SU-DHL-6 (cell line): Measurements from ENCODE around the gene NKX2-3.

Source experiments
- H2AFZ ChIP-seq: fragments of 200-600 bp; sonication (generic); 2 replicates; pipeline ENCODE4 v1.6.1; 2014; ENCODE audit warnings: low read depth, mild to moderate bottlenecking, moderate library complexity, mixed read lengths, antibody characterized with exemption, low read length; ENCODE audit not compliant: severe bottlenecking
- H3F3A ChIP-seq: fragments of 200-600 bp; shearing (Covaris generic); 2 replicates; pipeline ENCODE4 v1.6.0; 2016; ENCODE audit warnings: antibody characterized with exemption, mild to moderate bottlenecking; ENCODE audit not compliant: insufficient read depth
- H3K27ac ChIP-seq: fragments of 200-600 bp; sonication (generic); 2 replicates; pipeline ENCODE4 v1.5.1; 2016; ENCODE audit warnings: low read depth, mild to moderate bottlenecking, low read length, moderate library complexity, mixed read lengths
- H3K27me3 ChIP-seq: fragments of 200-600 bp; sonication (generic), shearing (Covaris generic); 2 replicates; pipeline ENCODE4 v1.6.0; 2014; ENCODE audit warnings: mild to moderate bottlenecking, low read length
- H3K36me3 ChIP-seq: fragments of 200-600 bp; sonication (generic); 2 replicates; pipeline ENCODE4 v1.6.1; 2014; ENCODE audit warnings: mild to moderate bottlenecking, low read length, mixed read lengths
- H3K4me2 ChIP-seq: fragments of 300-600, 200-600 bp; shearing (Covaris generic), sonication (generic); 2 replicates; pipeline ENCODE4 v1.6.0; 2014; ENCODE audit warnings: low read length, low read depth, mild to moderate bottlenecking; ENCODE audit not compliant: poor library complexity, severe bottlenecking
- H3K4me3 ChIP-seq: fragments of 200-600 bp; sonication (generic); 2 replicates; pipeline ENCODE4 v1.5.1; 2014; ENCODE audit warnings: antibody characterized with exemption, low read length, mild to moderate bottlenecking, mixed read lengths; ENCODE audit not compliant: insufficient read depth, poor library complexity, severe bottlenecking
- H3K79me2 ChIP-seq: fragments of 200-600 bp; sonication (generic); 2 replicates; pipeline ENCODE4 v1.6.1; 2014; ENCODE audit warnings: mild to moderate bottlenecking, low read length, moderate library complexity; ENCODE audit not compliant: insufficient read depth
- H3K9ac ChIP-seq: fragments of 200-600 bp; sonication (generic); 2 replicates; pipeline ENCODE4 v1.7.0; 2014; ENCODE audit warnings: mild to moderate bottlenecking, low read length
- H3K9me2 ChIP-seq: fragments of 200-600 bp; sonication (generic); replicated peaks from 2 replicates; pipeline ENCODE4 v1.6.1; 2014; ENCODE audit warnings: low read length; ENCODE audit not compliant: insufficient read depth
- H3K9me3 ChIP-seq: fragments of 200-600 bp; sonication (generic); 2 replicates; pipeline ENCODE4 v1.6.1; 2014; ENCODE audit warnings: low read length, mixed read lengths; ENCODE audit not compliant: insufficient read depth
- H4K20me1 ChIP-seq: fragments of 200-600 bp; sonication (generic); 2 replicates; pipeline ENCODE4 v1.6.1; 2014; ENCODE audit warnings: low read depth, mild to moderate bottlenecking, antibody characterized with exemption, low read length, moderate library complexity, mixed read lengths
- EZH2phosphoT487 ChIP-seq: fragments of 200-600 bp; sonication (generic), shearing (Covaris generic); conservative IDR thresholded peaks from 2 replicates; pipeline ENCODE4 v1.6.1; 2018; ENCODE audit warnings: mild to moderate bottlenecking, antibody characterized with exemption, low read length, moderate library complexity, mixed read lengths
- TF ChIP-seq, protein P1 (sequence below): fragments of 200-600 bp; sonication (generic); IDR thresholded peaks from one replicate; pipeline ENCODE4 v1.5.1; 2017; ENCODE audit warnings: antibody characterized with exemption, mild to moderate bottlenecking, low read length, moderate library complexity; ENCODE audit not compliant: insufficient read depth, poor library complexity, severe bottlenecking

NKX2-3 gene

DNA sequence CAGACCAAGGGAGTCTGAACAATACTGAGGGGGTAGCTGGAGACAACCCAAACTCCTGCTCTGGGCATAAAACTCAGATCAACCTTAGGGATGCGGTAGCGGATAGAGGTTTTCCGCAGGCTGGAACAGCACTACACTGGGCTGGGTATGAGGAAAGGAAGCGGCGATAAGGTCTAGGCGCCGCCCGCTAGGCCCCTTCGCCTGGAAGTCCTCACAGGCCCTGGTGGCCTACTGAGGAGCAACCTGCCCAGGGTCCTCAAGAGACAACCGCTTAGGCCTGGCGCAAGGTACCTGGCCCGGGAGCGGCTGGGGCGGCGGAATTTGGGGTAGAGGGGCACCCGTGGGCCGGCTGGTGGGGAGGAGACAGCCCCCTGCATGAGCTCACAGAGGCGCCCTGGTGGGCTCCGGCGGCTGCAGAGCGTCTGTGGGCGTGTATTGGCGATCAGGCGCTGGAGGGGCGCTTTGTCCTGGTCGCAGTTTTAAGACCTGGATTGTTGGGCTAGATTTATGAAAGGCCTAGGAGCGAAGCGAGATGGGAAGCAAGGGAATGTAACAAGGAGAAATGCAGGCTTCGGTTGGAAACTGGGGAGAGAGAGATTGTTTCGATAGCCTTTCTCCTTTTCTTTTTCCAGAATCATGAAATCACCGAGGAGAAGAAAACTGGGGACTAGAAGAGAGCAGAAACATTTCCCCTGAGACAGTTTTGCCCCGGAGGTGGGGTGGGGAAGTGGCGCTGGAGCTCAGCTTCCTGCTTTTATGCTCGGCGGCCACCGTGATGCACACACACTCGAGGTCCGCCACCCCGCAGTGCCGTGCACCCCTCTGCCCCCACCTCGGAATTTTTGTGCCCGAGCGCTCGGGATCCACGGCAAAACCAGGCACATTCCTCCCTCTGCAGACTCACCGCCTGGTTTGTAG, 2.4 kb upstream of the NKX2-3 start:
- no peaks in the 10 kb centered on the region for H3K79me2 ChIP-seq
- no peak overlapping the region for H3K9ac ChIP-seq
- H3K9me2 ChIP-seq, result no peaks in the 10 kb centered on the region
- no peak overlapping the region for H3K27ac ChIP-seq
- no peak overlapping the region for H3K4me3 ChIP-seq
- H3K9me3 ChIP-seq, result no peaks in the 10 kb centered on the region
- H2AFZ ChIP-seq, result no peak overlapping the region
- no peak for TF ChIP-seq EZH2phosphoT487
- TF ChIP-seq, protein P1, sequence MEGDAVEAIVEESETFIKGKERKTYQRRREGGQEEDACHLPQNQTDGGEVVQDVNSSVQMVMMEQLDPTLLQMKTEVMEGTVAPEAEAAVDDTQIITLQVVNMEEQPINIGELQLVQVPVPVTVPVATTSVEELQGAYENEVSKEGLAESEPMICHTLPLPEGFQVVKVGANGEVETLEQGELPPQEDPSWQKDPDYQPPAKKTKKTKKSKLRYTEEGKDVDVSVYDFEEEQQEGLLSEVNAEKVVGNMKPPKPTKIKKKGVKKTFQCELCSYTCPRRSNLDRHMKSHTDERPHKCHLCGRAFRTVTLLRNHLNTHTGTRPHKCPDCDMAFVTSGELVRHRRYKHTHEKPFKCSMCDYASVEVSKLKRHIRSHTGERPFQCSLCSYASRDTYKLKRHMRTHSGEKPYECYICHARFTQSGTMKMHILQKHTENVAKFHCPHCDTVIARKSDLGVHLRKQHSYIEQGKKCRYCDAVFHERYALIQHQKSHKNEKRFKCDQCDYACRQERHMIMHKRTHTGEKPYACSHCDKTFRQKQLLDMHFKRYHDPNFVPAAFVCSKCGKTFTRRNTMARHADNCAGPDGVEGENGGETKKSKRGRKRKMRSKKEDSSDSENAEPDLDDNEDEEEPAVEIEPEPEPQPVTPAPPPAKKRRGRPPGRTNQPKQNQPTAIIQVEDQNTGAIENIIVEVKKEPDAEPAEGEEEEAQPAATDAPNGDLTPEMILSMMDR, result no peak
- no peaks in the 10 kb centered on the region for H3F3A ChIP-seq
- H3K27me3 ChIP-seq, result no peaks in the 10 kb centered on the region
- no peaks in the 10 kb centered on the region for H3K36me3 ChIP-seq
- no peaks in the 10 kb centered on the region for H4K20me1 ChIP-seq
- H3K4me2 ChIP-seq, result no peak overlapping the region

DNA sequence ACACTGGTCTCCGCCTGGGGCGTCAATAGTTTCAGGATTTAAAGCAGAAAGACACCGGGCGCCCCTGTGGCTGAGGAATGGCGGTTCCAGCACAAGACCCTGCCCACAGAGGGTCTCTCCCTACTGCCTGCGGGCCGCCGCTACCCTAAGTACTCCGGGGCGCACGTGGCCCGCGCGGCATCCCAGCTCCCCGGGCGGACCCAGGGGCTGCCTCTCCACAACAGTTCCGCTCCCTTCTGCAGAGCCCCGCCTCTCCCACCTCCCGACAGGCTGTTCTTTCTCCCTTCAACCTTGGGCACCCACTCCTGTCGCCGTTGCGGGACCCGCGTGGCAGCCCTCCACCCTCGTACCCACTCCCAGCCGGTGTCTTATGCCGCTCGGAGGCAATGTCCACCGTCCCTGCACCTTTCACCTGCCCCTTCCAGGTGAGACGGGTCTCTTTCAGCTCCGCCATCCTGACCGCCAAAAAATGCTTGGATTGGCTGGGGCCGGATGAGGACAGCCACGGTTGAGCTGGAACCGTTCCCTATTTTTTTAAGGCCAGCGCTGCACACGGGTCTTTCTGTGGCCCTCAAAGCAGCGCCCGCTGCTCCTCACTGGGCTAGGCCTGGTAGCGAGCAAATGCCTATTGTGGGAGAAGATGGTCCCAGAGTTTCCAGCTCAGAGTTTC, 1.6 kb upstream of the NKX2-3 start:
- TF ChIP-seq, protein P1, result no peak
- H3K4me3 ChIP-seq, result no peak overlapping the region

DNA sequence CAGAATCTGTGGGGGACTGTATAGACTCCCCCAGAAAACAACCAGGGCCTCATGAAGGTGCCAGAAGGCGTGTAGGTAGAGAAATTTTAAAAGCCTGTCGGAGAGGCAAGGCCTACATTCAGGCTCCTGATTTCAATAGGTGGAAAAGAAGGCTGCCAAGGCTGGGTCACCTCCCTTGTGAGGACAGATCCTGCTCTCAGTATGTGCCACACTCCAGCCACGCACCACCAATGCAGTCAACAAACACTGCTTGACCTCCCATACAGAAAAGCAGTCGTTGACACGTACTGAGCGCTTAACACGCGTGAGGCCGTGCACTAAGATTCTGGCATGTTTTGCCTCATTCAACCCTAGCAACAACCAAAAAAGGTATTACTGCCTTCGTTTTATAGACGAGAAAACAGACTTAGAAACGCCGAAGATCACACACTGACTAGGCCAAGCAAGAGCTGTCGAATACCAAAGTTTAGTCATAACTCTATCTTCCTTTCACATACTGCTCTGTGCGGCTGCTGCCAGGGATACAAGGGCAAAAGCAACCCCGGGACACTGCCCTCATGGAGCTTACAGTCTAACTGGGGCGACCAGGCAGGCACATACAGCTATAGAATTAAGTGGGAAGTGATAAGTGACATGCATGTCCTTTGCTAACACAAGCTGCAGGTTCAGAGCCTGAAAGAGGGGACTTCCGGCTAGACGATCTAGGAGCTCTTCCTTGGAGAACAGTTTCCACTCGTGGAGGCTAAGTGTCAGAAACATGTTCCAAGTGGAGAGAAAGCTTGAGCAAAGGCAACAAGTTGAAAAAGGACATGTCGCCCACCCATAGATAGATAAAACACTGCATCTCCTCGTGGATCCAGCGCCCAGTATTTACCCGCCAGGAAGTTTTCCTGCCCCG, 797 bp upstream of the NKX2-3 start:
- Histone ChIP-seq H4K20me1 (no peaks in the 10 kb centered on the region), H3K79me2 (no peaks in the 10 kb centered on the region), H3K4me2 (no peak overlapping the region), H3F3A (no peaks in the 10 kb centered on the region), H3K9me3 (no peaks in the 10 kb centered on the region), H3K36me3 (no peaks in the 10 kb centered on the region), H3K27me3 (no peaks in the 10 kb centered on the region), H2AFZ (no peak overlapping the region), H3K27ac (no peak overlapping the region), H3K9me2 (no peaks in the 10 kb centered on the region), H3K4me3 (no peak overlapping the region), H3K9ac (no peak overlapping the region)
- TF ChIP-seq EZH2phosphoT487, result no peak
- TF ChIP-seq, protein P1, result no peak

More for the DNA sequence above, 1.6 kb upstream of the NKX2-3 start:
- Histone ChIP-seq H2AFZ (no peak overlapping the region), H3K9ac (no peak overlapping the region), H3K79me2 (no peaks in the 10 kb centered on the region), H3K27ac (no peak overlapping the region), H3K9me2 (no peaks in the 10 kb centered on the region), H3K9me3 (no peaks in the 10 kb centered on the region), H3K36me3 (no peaks in the 10 kb centered on the region), H3F3A (no peaks in the 10 kb centered on the region), H4K20me1 (no peaks in the 10 kb centered on the region), H3K4me2 (no peak overlapping the region), H3K27me3 (no peaks in the 10 kb centered on the region)
